Activated CD8-positive, alpha-beta T cell treated with anti-CD3 and anti-CD28 coated beads for 36 hours (primary cell): ENCODE measurements around the gene TRIOBP. TPM values are rescaled to one million over a fixed set of nuclear protein-coding genes. Genes with fewer than 3 reads are reported as not detected.
A peak's percentile ranks its signal among the peaks of the same experiment; 100 is the strongest.

Source experiments
- ATAC-seq: fragments of 200-7000 bp; cut with Tn5 transposase; one replicate; pipeline ENCODE4 v1.10.0; 2021; ENCODE audit warnings: mild to moderate bottlenecking, moderate library complexity
- CTCF ChIA-PET: fragments of 350-600 bp; sonication (Branson Sonifier 250); formaldehyde crosslinking; loops from one replicate; lab custom pipeline; 2021; ENCODE audit warnings: antibody characterized with exemption; lab: Charles Lee
- POLR2A ChIA-PET: fragments of 350-600 bp; sonication (Branson Sonifier 250); formaldehyde crosslinking; loops from one replicate; lab custom pipeline; 2021; ENCODE audit warnings: antibody characterized with exemption; lab: Charles Lee
- DNase-seq: peaks from one replicate; pipeline ENCODE4 v3.0.0-alpha.2; 2020
- H3K27ac Mint-ChIP-seq: one replicate; pipeline ENCODE4 v1.8.0; 2021; ENCODE audit warnings: mild to moderate bottlenecking, mixed read lengths
- H3K27me3 Mint-ChIP-seq: one replicate; pipeline ENCODE4 v1.8.0; 2021; ENCODE audit warnings: mixed read lengths
- H3K36me3 Mint-ChIP-seq: one replicate; pipeline ENCODE4 v1.8.0; 2021; ENCODE audit warnings: low read depth, mixed read lengths
- H3K4me1 Mint-ChIP-seq: one replicate; pipeline ENCODE4 v1.8.0; 2021; ENCODE audit warnings: low read depth, mixed read lengths
- H3K4me3 Mint-ChIP-seq: one replicate; pipeline ENCODE4 v1.8.0; 2021; ENCODE audit warnings: mild to moderate bottlenecking, moderate library complexity, mixed read lengths
- H3K9me3 Mint-ChIP-seq: one replicate; pipeline ENCODE4 v1.8.0; 2021; ENCODE audit warnings: mixed read lengths
- CTCF ChIP-seq: fragments of 200-600 bp; IDR thresholded peaks from one replicate; pipeline ENCODE4 v1.8.0; 2022; ENCODE audit warnings: antibody characterized with exemption, mild to moderate bottlenecking
- intact Hi-C: fragments of 100-400 bp; cut with micrococcal nuclease; formaldehyde crosslinking; loops from one replicate; pipeline ENCODE4 v1.10.0; 2022
- total RNA-seq, 2 experiments: library from RNA; stranded (reverse); gene quantifications; one replicate each; pipeline ENCODE4 v1.2.3, GENCODE V29; 2021

Gene TRIOBP
- total RNA-seq, 2 experiments from 2014 or later: 17.8 to 20.7 TPM

GRCh38 chr22:37740455-37741311 lies 43.8 kb downstream of the TRIOBP start:
- H3K4me1 Mint-ChIP-seq: peaks cover 17% of the 10 kb centered on the region
- peaks cover 4% of the 10 kb centered on the region for H3K27me3 Mint-ChIP-seq
- H3K27ac Mint-ChIP-seq: peak overlapping the region; percentile 47
- ChIA-PET POLR2A (interaction anchor here (2.3 kb wide), 1 partner anchor 64 kb away, joined by 5 read pairs; a partner anchor contains a TSS), CTCF (interaction anchor here (0.7 to 1.1 kb wide), 4 partner anchors 13 to 146 kb away, joined by 3 read pairs; no protein-coding TSS in a partner anchor)
- ATAC-seq: peak; percentile 66
- no peaks in the 10 kb centered on the region for H3K36me3 Mint-ChIP-seq
- no peak overlapping the region for H3K4me3 Mint-ChIP-seq
- no peak for TF ChIP-seq CTCF
- intact Hi-C loops: no loop called here
- peak; percentile 70 for DNase-seq
- H3K9me3 Mint-ChIP-seq: no peaks in the 10 kb centered on the region

DNA sequence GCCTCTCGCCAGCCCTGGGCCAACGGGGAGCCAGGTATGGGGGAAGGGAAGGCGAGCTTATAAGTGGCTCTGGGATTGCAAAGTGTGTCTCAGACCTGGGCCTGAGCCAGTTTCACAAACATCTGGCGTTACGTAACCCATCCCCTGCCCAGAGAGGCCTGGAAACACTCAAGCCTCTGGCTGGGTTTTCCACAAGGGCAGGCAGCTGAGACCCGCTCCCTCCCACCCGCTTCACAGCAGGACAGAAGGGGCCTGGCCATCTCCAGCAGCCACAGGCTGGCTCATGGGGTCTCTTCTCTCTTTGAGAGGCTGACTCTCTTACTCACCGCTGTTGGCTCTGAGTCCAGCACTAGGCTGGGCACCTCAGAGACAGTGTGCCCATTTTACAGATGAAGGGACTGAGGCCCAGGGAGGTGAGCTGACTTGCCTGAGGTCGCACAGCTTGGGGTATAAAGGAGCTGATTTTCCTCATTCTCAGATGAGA lies 44.5 kb downstream of the TRIOBP start:
- ATAC-seq: no peak
- intact Hi-C loops: no loop called here
- Mint-ChIP-seq H3K27ac (no peak overlapping the region), H3K36me3 (no peaks in the 10 kb centered on the region), H3K4me1 (peaks cover 17% of the 10 kb centered on the region), H3K27me3 (peaks cover 4% of the 10 kb centered on the region), H3K9me3 (no peaks in the 10 kb centered on the region), H3K4me3 (no peak overlapping the region)
- TF ChIP-seq CTCF: no peak
- DNase-seq: no peak
- CTCF ChIA-PET: interaction anchor here (0.7 to 1.1 kb wide), 4 partner anchors 69 to 146 kb away, joined by 3 to 4 read pairs (median 3); no protein-coding TSS in a partner anchor
- POLR2A ChIA-PET: interaction anchor here (0.6 to 2.3 kb wide), 2 partner anchors 63 to 66 kb away, joined by 3 to 5 read pairs; partner anchors contain the start of gene GCAT

- ChIA-PET CTCF (interaction anchor here (1.2 kb wide), 1 partner anchor 136 kb away, joined by 3 read pairs; no protein-coding TSS in a partner anchor), POLR2A (no interaction called here)
- ATAC-seq (no peak), DNase-seq (no peak)
- TF ChIP-seq CTCF: no peak
- Mint-ChIP-seq H3K4me1 (peaks cover 23% of the 10 kb centered on the region), H3K9me3 (no peaks in the 10 kb centered on the region), H3K4me3 (no peak overlapping the region), H3K27ac (no peak overlapping the region), H3K36me3 (no peaks in the 10 kb centered on the region), H3K27me3 (peaks cover 4% of the 10 kb centered on the region)
- intact Hi-C loops: no loop called here
These were observed 45.7 kb downstream of the TRIOBP start for GRCh38 chr22:37742376-37743171.

- Mint-ChIP-seq H3K4me3 (no peak overlapping the region), H3K9me3 (no peaks in the 10 kb centered on the region), H3K36me3 (no peaks in the 10 kb centered on the region), H3K27me3 (no peaks in the 10 kb centered on the region), H3K27ac (no peak overlapping the region), H3K4me1 (peaks cover 34% of the 10 kb centered on the region)
- DNase-seq (no peak), ATAC-seq (no peak)
- intact Hi-C loops: no loop called here
- no peak for TF ChIP-seq CTCF
- POLR2A ChIA-PET: interaction anchor here (1.2 kb wide), 1 partner anchor 8 kb away, joined by 4 read pairs; no protein-coding TSS in a partner anchor
- CTCF ChIA-PET: interaction anchor here (0.8 to 1.1 kb wide), 2 partner anchors 101 to 138 kb away, joined by 3 to 4 read pairs; no protein-coding TSS in a partner anchor
These were observed 47.7 kb downstream of the TRIOBP start for GRCh38 chr22:37744589-37744988.
